ENCODE measurements around the gene ZC3H15.

The ZC3H15 gene

DNA sequence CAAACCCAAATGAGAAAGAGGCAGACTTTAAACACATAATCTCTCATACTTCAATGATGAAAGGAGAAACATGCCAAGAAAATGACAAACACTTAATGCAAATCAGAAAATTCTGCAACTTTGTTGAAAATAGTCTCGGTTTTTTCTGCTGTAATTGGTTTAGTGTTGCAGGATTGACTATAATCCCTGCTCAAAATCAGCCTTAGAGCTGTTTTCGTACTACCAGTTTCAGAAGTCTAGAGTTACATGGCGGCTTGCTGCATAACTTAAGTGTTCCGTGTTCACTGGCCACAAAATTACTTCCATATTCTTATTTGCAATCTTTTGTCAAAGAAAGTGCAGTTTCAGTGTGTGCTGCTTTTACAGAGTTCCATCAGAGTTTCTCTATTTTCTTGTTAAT is 54.9 kb downstream of the ZC3H15 start:
- Histone ChIP-seq H3K36me3 (ENCODE audit: control insufficient read depth, insufficient read depth, low read length) (no peaks in the 10 kb centered on the region), H3K9me3 (ENCODE audit: control insufficient read depth, insufficient read depth, low read length) (no peaks in the 10 kb centered on the region), H3K27me3 (ENCODE audit: control insufficient read depth, insufficient read depth, low read length) (no peaks in the 10 kb centered on the region), H3K4me1 (ENCODE audit: control insufficient read depth, insufficient read depth, low read length) (no peaks in the 10 kb centered on the region; the same call in 1 of the 2 replicates), H3K27ac (ENCODE audit: low read length) (no peak overlapping the region), H3K4me3 (ENCODE audit: low read length) (no peak overlapping the region)
- DNase-seq (ENCODE audit: low read depth, low spot score): no peak
- no CpG with 5 or more reads among the region's 4 CpGs for WGBS (ENCODE audit: insufficient coverage, insufficient read length)

GRCh38 chr2:186542002-186542401 is 55.9 kb downstream of the ZC3H15 start:
- no peaks in the 10 kb centered on the region; the same call in 1 of the 2 replicates for H3K4me1 ChIP-seq (ENCODE audit: control insufficient read depth, insufficient read depth, low read length)
- H3K4me3 ChIP-seq (ENCODE audit: low read length): no peak overlapping the region
- DNase-seq (ENCODE audit: low read depth, low spot score): no peak
- H3K9me3 ChIP-seq (ENCODE audit: control insufficient read depth, insufficient read depth, low read length): no peaks in the 10 kb centered on the region
- H3K36me3 ChIP-seq (ENCODE audit: control insufficient read depth, insufficient read depth, low read length): no peaks in the 10 kb centered on the region
- H3K27ac ChIP-seq (ENCODE audit: low read length): no peak overlapping the region
- no CpG with 5 or more reads among the region's 4 CpGs for WGBS (ENCODE audit: insufficient coverage, insufficient read length)
- H3K27me3 ChIP-seq (ENCODE audit: control insufficient read depth, insufficient read depth, low read length): no peaks in the 10 kb centered on the region

GRCh38 chr2:186543561-186544131 is 57.6 kb downstream of the ZC3H15 start:
- Histone ChIP-seq H3K4me1 (ENCODE audit: control insufficient read depth, insufficient read depth, low read length) (no peaks in the 10 kb centered on the region; the same call in 1 of the 2 replicates), H3K4me3 (ENCODE audit: low read length) (no peak overlapping the region), H3K27me3 (ENCODE audit: control insufficient read depth, insufficient read depth, low read length) (no peaks in the 10 kb centered on the region), H3K9me3 (ENCODE audit: control insufficient read depth, insufficient read depth, low read length) (no peaks in the 10 kb centered on the region), H3K36me3 (ENCODE audit: control insufficient read depth, insufficient read depth, low read length) (no peaks in the 10 kb centered on the region), H3K27ac (ENCODE audit: low read length) (no peak overlapping the region)
- no CpG with 5 or more reads among the region's 3 CpGs for WGBS (ENCODE audit: insufficient coverage, insufficient read length)
- DNase-seq (ENCODE audit: low read depth, low spot score): no peak

DNA sequence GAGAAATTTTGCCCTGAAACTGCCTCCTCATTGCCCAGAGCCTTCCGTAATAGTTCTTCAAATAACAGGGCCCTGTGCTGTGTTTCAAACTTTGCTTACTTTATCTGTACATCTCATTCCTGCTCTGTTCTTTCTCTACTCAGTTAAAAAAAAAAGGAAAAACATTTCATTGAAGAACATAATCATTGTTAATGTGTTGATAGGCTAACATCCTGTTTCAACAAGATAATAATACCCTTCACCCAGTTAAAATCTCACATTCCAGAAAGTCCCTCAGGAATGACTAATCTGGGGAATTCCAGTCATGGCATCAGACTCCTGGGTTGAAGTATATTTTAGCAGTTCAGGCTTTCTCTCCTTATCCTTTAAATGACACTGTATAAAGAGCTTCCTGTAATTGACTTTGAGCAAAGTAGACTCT is 58.2 kb downstream of the ZC3H15 start:
- Histone ChIP-seq H3K9me3 (ENCODE audit: control insufficient read depth, insufficient read depth, low read length) (no peaks in the 10 kb centered on the region), H3K4me3 (ENCODE audit: low read length) (no peak overlapping the region), H3K36me3 (ENCODE audit: control insufficient read depth, insufficient read depth, low read length) (no peaks in the 10 kb centered on the region), H3K27ac (ENCODE audit: low read length) (no peak overlapping the region), H3K27me3 (ENCODE audit: control insufficient read depth, insufficient read depth, low read length) (no peaks in the 10 kb centered on the region), H3K4me1 (ENCODE audit: control insufficient read depth, insufficient read depth, low read length) (no peaks in the 10 kb centered on the region; the same call in 1 of the 2 replicates)
- no peak for DNase-seq (ENCODE audit: low read depth, low spot score)
- WGBS (ENCODE audit: insufficient coverage, insufficient read length): no CpG with 5 or more reads among the region's 1 CpG

- Histone ChIP-seq H3K9me3 (ENCODE audit: control insufficient read depth, insufficient read depth, low read length) (no peaks in the 10 kb centered on the region), H3K27me3 (ENCODE audit: control insufficient read depth, insufficient read depth, low read length) (no peaks in the 10 kb centered on the region), H3K27ac (ENCODE audit: low read length) (no peak overlapping the region), H3K36me3 (ENCODE audit: control insufficient read depth, insufficient read depth, low read length) (no peaks in the 10 kb centered on the region), H3K4me1 (ENCODE audit: control insufficient read depth, insufficient read depth, low read length) (no peaks in the 10 kb centered on the region; the same call in 1 of the 2 replicates), H3K4me3 (ENCODE audit: low read length) (no peak overlapping the region)
- no CpG with 5 or more reads among the region's 1 CpG for WGBS (ENCODE audit: insufficient coverage, insufficient read length)
- no peak for DNase-seq (ENCODE audit: low read depth, low spot score)
These were observed 60.8 kb downstream of the ZC3H15 start for GRCh38 chr2:186546846-186547245.

GRCh38 chr2:186551323-186552050 is 65.4 kb downstream of the ZC3H15 start:
- H3K4me3 ChIP-seq (ENCODE audit: low read length): no peak overlapping the region
- H3K27me3 ChIP-seq (ENCODE audit: control insufficient read depth, insufficient read depth, low read length): no peaks in the 10 kb centered on the region
- no peak overlapping the region for H3K27ac ChIP-seq (ENCODE audit: low read length)
- H3K36me3 ChIP-seq (ENCODE audit: control insufficient read depth, insufficient read depth, low read length): no peaks in the 10 kb centered on the region
- no peaks in the 10 kb centered on the region for H3K9me3 ChIP-seq (ENCODE audit: control insufficient read depth, insufficient read depth, low read length)
- no peak for DNase-seq (ENCODE audit: low read depth, low spot score)
- no peaks in the 10 kb centered on the region for H3K4me1 ChIP-seq (ENCODE audit: control insufficient read depth, insufficient read depth, low read length)
- WGBS (ENCODE audit: insufficient coverage, insufficient read length): no CpG with 5 or more reads among the region's 8 CpGs

GRCh38 chr2:186554429-186554828 is 68.4 kb downstream of the ZC3H15 start:
- Histone ChIP-seq H3K36me3 (ENCODE audit: control insufficient read depth, insufficient read depth, low read length) (no peaks in the 10 kb centered on the region), H3K27me3 (ENCODE audit: control insufficient read depth, insufficient read depth, low read length) (no peaks in the 10 kb centered on the region), H3K27ac (ENCODE audit: low read length) (no peak overlapping the region), H3K4me3 (ENCODE audit: low read length) (no peak overlapping the region), H3K4me1 (ENCODE audit: control insufficient read depth, insufficient read depth, low read length) (no peaks in the 10 kb centered on the region), H3K9me3 (ENCODE audit: control insufficient read depth, insufficient read depth, low read length) (no peaks in the 10 kb centered on the region)
- DNase-seq (ENCODE audit: low read depth, low spot score): no peak
- WGBS (ENCODE audit: insufficient coverage, insufficient read length): no CpG with 5 or more reads among the region's 1 CpG

DNA sequence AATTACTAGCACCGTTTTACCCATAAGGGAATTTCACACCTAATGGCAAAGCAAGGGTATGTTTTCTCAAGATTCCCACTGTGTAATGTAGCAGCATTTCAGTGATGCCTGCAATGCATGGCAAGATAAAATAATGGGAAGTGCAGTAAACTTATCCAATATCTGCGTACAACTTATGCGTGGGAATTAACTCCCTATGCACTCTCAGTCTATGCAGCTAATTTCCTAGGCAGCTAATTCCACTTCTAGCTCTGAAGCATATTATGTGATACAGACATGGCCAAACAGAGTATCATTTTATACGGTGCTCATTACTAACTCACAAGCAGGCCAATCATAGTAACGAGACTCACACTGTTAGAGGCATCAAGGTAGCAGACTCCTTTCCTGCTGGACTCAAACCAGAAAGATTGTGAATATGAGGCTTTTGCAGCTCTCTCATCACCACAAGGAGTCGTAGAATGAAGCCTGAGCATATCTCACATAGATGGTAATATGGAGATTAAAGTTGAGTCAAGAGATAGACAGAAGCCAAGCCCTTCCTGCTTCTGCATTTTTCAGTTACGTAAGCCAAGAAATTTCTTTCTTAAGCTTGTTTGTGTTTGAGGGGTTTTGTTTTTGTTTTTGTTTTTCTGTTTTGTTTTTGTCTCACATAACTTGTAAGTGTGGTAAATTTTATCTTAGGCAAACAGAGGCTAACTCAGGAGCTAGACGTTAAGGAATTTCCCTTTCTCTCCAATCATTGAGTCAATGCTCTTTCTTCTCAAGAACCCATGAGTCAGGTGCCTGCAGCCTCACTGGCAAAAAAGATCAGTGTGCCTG is 69.0 kb downstream of the ZC3H15 start:
- Histone ChIP-seq H3K9me3 (ENCODE audit: control insufficient read depth, insufficient read depth, low read length) (no peaks in the 10 kb centered on the region), H3K4me1 (ENCODE audit: control insufficient read depth, insufficient read depth, low read length) (no peaks in the 10 kb centered on the region), H3K27me3 (ENCODE audit: control insufficient read depth, insufficient read depth, low read length) (no peaks in the 10 kb centered on the region), H3K36me3 (ENCODE audit: control insufficient read depth, insufficient read depth, low read length) (no peaks in the 10 kb centered on the region), H3K27ac (ENCODE audit: low read length) (no peak overlapping the region), H3K4me3 (ENCODE audit: low read length) (no peak overlapping the region)
- no peak for DNase-seq (ENCODE audit: low read depth, low spot score)
- WGBS (ENCODE audit: insufficient coverage, insufficient read length): no CpG with 5 or more reads among the region's 8 CpGs

DNA sequence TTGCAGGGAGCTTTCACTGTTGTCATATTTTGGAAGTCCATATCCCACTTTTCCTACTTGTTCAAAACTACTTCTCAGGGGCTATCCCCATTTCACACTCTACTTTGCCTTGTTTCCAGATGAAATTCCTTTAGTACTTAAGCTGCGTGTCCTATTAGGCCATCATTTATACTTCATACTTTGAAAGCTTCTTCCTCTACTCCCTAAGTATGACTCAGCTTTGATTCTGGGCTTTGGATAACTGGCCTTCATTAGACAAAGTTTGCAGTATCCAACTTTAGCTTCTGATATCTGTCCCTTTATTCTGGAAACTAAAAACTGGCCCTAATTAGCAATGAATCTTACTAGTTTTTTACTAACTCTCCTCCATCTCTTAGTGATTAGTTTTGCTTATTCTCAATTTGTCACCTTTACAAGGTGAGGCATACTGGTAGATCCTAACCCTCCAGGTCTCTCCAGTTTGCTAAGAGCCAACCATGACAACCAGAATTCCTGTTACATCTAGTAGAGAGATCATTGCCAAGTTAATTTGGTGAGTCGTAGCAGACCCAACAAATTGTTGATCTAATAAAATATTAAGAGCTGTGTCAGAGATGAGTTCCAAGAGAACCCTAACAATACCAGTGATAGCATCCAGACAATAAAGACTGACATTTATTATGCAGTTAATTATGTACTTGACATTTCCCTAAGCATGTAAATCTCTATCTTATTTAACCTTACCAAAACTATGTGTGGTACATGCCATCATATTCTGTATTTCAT is 72.6 kb downstream of the ZC3H15 start:
- Histone ChIP-seq H3K27me3 (ENCODE audit: control insufficient read depth, insufficient read depth, low read length) (no peaks in the 10 kb centered on the region), H3K4me1 (ENCODE audit: control insufficient read depth, insufficient read depth, low read length) (no peaks in the 10 kb centered on the region), H3K9me3 (ENCODE audit: control insufficient read depth, insufficient read depth, low read length) (no peaks in the 10 kb centered on the region), H3K36me3 (ENCODE audit: control insufficient read depth, insufficient read depth, low read length) (no peaks in the 10 kb centered on the region), H3K27ac (ENCODE audit: low read length) (no peak overlapping the region), H3K4me3 (ENCODE audit: low read length) (no peak overlapping the region)
- no CpG with 5 or more reads among the region's 2 CpGs for WGBS (ENCODE audit: insufficient coverage, insufficient read length)
- DNase-seq (ENCODE audit: low read depth, low spot score): no peak

Measured in iPS DF 6.9 (cell line).